MM.1S (cell line): ENCODE results near the gene SMOC2.

ENCODE experiments used
- DNase-seq: peaks from one replicate; pipeline ENCODE4 v3.0.0-alpha.2; 2015
- H2AFZ ChIP-seq: fragments of 300-600 bp; sonication (generic); 2 replicates; pipeline ENCODE4 v1.6.0; 2016; ENCODE audit warnings: antibody characterized with exemption, low read length
- H3F3A ChIP-seq: fragments of 300-600 bp; sonication (generic); 2 replicates; pipeline ENCODE4 v1.6.1; 2016; ENCODE audit warnings: mild to moderate bottlenecking, antibody characterized with exemption, low read length, moderate library complexity, mixed read lengths; ENCODE audit not compliant: insufficient read depth
- H3K27ac ChIP-seq: fragments of 300-600 bp; sonication (generic); 2 replicates; pipeline ENCODE4 v1.5.1; 2016; ENCODE audit warnings: mild to moderate bottlenecking, low read length
- H3K27me3 ChIP-seq: fragments of 300-600 bp; sonication (generic); replicated peaks from 2 replicates; pipeline ENCODE4 v1.6.0; 2016; ENCODE audit warnings: low read length; ENCODE audit not compliant: insufficient read depth
- H3K36me3 ChIP-seq: fragments of 300-600 bp; sonication (generic); replicated peaks from 2 replicates; pipeline ENCODE4 v1.6.1; 2016; ENCODE audit warnings: mild to moderate bottlenecking, low read length, mixed read lengths; ENCODE audit not compliant: insufficient read depth
- H3K4me1 ChIP-seq: fragments of 300-600 bp; sonication (generic); 2 replicates; pipeline ENCODE4 v1.6.1; 2016; ENCODE audit warnings: low read length, mixed read lengths
- H3K4me2 ChIP-seq: fragments of 300-600 bp; sonication (generic); 2 replicates; pipeline ENCODE4 v1.6.0; 2016; ENCODE audit warnings: low read depth, low read length
- H3K4me3 ChIP-seq: fragments of 300-600 bp; sonication (generic); 2 replicates; pipeline ENCODE4 v1.5.1; 2016; ENCODE audit warnings: low read length, mixed read lengths
- H3K79me2 ChIP-seq: fragments of 300-600 bp; sonication (generic); 2 replicates; pipeline ENCODE4 v1.6.1; 2016; ENCODE audit warnings: mixed run types, low read length, mixed read lengths
- H3K9ac ChIP-seq: fragments of 300-600 bp; sonication (generic); 2 replicates; pipeline ENCODE4 v1.6.1; 2016; ENCODE audit warnings: low read length, mixed read lengths
- H3K9me2 ChIP-seq: fragments of 300-600 bp; sonication (generic); replicated peaks from 2 replicates; pipeline ENCODE4 v1.6.1; 2016; ENCODE audit warnings: mild to moderate bottlenecking, low read length, mixed read lengths; ENCODE audit not compliant: insufficient read depth
- H3K9me3 ChIP-seq: fragments of 300-600 bp; sonication (generic); replicated peaks from 2 replicates; pipeline ENCODE4 v1.6.1; 2016; ENCODE audit warnings: mild to moderate bottlenecking, low read length, mixed read lengths; ENCODE audit not compliant: insufficient read depth
- H4K20me1 ChIP-seq: fragments of 300-600 bp; sonication (generic); 2 replicates; pipeline ENCODE4 v1.6.1; 2016; ENCODE audit warnings: mild to moderate bottlenecking, low read length, moderate library complexity, mixed read lengths; ENCODE audit not compliant: insufficient read depth
- EZH2 ChIP-seq: fragments of 300-600 bp; sonication (generic); optimal IDR thresholded peaks from 2 replicates; pipeline ENCODE3; 2017; ENCODE audit warnings: low read depth, mild to moderate bottlenecking, antibody characterized with exemption, low read length, mixed read lengths
- EZH2phosphoT487 ChIP-seq: fragments of 300-600 bp; sonication (generic); IDR thresholded peaks from 2 replicates; pipeline ENCODE4 v1.6.1; 2018; ENCODE audit warnings: antibody characterized with exemption, low read length
- TF ChIP-seq, protein P1 (sequence below): fragments of 300-600 bp; sonication (generic); IDR thresholded peaks from 2 replicates; pipeline ENCODE4 v1.5.1; 2016; ENCODE audit warnings: antibody characterized with exemption, low read length, mixed read lengths

Gene SMOC2

DNA sequence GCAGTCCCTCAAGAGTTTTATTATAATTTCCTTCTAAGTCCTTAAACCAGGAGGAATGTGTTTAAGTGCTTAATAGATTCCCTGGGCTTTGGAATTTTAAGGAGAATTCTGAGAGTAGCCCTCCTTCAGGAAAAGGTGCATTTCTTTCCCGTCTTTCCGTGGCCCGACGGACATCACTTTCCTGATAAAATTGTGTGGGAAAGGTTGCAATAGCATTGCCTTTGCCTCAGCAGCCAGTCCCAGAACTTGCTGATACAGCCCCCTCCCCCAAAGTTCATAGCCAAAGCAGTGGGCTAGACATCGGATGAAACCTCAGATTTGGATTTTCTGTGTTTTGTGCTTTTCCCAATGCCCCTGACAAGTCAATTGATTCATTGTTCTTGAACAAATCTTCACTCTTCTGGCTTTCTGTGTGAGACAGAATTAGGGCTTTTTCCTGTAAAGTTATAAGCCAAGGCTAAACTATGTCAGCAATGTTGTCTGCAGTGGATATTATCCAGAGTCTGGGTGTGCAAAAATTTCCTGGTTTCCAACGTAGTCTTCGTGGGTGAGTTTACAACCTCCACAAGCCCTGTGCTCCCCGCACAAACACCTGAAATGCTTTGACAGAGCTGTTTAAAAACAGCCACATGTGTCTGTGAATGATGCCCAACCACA, 1.1 kb upstream of the SMOC2 start:
- H3K27ac ChIP-seq = no peak overlapping the region
- H3F3A ChIP-seq = no peaks in the 10 kb centered on the region
- H3K9me2 ChIP-seq = no peaks in the 10 kb centered on the region
- no peak overlapping the region for H2AFZ ChIP-seq
- H3K9ac ChIP-seq = no peak overlapping the region
- H3K9me3 ChIP-seq = no peaks in the 10 kb centered on the region
- no peaks in the 10 kb centered on the region for H4K20me1 ChIP-seq
- no peaks in the 10 kb centered on the region for H3K4me1 ChIP-seq
- no peaks in the 10 kb centered on the region for H3K27me3 ChIP-seq
- TF ChIP-seq EZH2phosphoT487 (no peak), EZH2 (no peak)
- TF ChIP-seq, protein P1, sequence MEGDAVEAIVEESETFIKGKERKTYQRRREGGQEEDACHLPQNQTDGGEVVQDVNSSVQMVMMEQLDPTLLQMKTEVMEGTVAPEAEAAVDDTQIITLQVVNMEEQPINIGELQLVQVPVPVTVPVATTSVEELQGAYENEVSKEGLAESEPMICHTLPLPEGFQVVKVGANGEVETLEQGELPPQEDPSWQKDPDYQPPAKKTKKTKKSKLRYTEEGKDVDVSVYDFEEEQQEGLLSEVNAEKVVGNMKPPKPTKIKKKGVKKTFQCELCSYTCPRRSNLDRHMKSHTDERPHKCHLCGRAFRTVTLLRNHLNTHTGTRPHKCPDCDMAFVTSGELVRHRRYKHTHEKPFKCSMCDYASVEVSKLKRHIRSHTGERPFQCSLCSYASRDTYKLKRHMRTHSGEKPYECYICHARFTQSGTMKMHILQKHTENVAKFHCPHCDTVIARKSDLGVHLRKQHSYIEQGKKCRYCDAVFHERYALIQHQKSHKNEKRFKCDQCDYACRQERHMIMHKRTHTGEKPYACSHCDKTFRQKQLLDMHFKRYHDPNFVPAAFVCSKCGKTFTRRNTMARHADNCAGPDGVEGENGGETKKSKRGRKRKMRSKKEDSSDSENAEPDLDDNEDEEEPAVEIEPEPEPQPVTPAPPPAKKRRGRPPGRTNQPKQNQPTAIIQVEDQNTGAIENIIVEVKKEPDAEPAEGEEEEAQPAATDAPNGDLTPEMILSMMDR = no peak
- no peak overlapping the region for H3K4me3 ChIP-seq
- DNase-seq = no peak
- no peaks in the 10 kb centered on the region for H3K79me2 ChIP-seq
- no peak overlapping the region for H3K4me2 ChIP-seq
- H3K36me3 ChIP-seq = no peaks in the 10 kb centered on the region

DNA sequence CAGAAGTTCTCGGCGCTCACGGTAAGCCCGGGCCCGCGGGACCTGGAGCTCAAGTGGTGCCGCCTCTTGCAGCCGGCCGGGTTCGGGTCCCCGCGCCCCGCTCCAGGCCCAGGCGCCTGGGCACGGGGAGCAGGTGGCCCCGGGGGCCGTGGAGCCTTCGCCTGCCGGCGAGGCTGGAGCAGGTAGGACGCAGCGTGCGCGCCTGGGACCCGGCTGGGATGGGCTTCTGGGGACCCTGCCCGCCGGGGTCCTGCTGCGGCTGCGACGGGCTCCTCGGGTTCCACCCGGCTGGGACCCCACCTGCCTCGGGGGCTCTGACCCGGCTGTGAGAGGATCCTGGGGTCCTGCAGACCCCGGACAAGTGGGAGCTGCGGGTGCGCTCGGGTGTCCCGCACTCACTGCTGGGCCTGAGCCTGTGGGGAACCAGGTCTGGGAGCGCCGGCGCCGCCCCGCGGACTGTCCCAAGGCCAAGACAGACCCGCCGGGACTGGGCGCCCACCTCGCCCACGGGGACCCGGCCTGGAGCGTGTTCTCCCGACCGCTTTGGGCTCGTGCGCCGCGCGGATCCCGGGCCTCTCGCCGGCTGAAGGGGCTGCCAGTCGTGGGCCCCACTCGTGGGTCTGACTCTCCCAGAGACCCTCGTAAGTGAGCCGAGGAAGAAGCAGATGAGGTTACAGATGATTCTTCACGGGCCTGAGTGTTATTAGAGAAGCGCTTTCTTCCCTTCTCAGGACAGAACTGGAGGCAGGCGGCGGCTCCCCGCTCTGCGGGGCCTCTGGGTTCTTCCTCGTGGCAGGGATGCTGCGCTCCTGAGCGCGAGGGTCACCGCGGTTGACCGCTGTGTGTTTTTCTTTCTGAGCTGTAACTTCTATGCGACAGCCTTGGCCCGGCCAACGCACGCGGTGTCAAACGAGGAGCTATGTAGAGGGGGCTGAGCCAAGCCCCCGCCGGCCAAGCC, 729 bp downstream of the SMOC2 start:
- no peaks in the 10 kb centered on the region for H3K9me3 ChIP-seq
- no peak overlapping the region for H3K4me2 ChIP-seq
- no peaks in the 10 kb centered on the region for H3K79me2 ChIP-seq
- H3K36me3 ChIP-seq = no peaks in the 10 kb centered on the region
- no peaks in the 10 kb centered on the region for H3K4me1 ChIP-seq
- H3K9me2 ChIP-seq = no peaks in the 10 kb centered on the region
- no peak overlapping the region for H3K4me3 ChIP-seq
- no peak for TF ChIP-seq EZH2
- TF ChIP-seq, protein P1 = no peak
- no peak for TF ChIP-seq EZH2phosphoT487
- H3K27ac ChIP-seq = no peak overlapping the region
- H2AFZ ChIP-seq = no peak overlapping the region
- no peak for DNase-seq
- no peaks in the 10 kb centered on the region for H4K20me1 ChIP-seq
- no peaks in the 10 kb centered on the region for H3K27me3 ChIP-seq
- no peak overlapping the region for H3K9ac ChIP-seq
- H3F3A ChIP-seq = no peaks in the 10 kb centered on the region

DNA sequence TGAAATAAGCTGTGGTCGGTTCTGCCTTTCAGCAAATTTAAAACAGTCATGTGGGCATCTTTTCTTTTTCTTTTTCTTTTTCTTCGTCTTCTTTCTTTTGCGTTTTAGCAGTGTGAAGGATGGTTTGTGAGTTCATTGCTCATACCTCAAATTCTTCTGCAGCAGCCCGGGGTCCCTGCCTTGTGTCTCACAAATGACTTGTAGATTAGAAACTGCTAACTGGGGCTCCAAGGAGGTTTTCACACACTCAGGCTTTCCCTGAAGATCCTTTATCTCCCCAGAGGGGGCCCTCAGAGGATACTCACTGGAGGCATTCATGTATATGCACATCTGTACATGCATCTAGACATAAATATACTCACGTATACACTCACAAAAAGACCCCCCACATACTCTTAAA, 1.7 kb downstream of the SMOC2 start:
- TF ChIP-seq EZH2phosphoT487 = no peak
- TF ChIP-seq, protein P1 = no peak
- TF ChIP-seq EZH2 = no peak
- H3K4me3 ChIP-seq = no peak overlapping the region
- no peaks in the 10 kb centered on the region for H4K20me1 ChIP-seq
- H3K9me2 ChIP-seq = no peaks in the 10 kb centered on the region
- H3K4me1 ChIP-seq = peaks cover 2% of the 10 kb centered on the region; the same call in 1 of the 2 replicates
- no peaks in the 10 kb centered on the region for H3K27me3 ChIP-seq
- no peak overlapping the region for H2AFZ ChIP-seq
- no peaks in the 10 kb centered on the region for H3K9me3 ChIP-seq
- H3K4me2 ChIP-seq = no peak overlapping the region
- H3K79me2 ChIP-seq = no peaks in the 10 kb centered on the region
- DNase-seq = no peak
- H3F3A ChIP-seq = no peaks in the 10 kb centered on the region
- H3K27ac ChIP-seq = no peak overlapping the region
- no peak overlapping the region for H3K9ac ChIP-seq
- no peaks in the 10 kb centered on the region for H3K36me3 ChIP-seq
